Caco-2 (cell line): ENCODE data around the gene MCTP2. TPM values are rescaled to one million over a fixed set of nuclear protein-coding genes. Genes with fewer than 3 reads are reported as not detected.

Experiments used
- BruUV-seq: library from RNA; stranded (reverse); fragments of 400-500 nt; replicated peaks from 2 replicates; lab custom pipeline; 2021; lab: Mats Ljungman, UMichigan
- CTCF ChIA-PET: fragments of 300-600 bp; sonication (Branson Sonifier 250); formaldehyde crosslinking; loops from one replicate; lab custom pipeline; 2022; ENCODE audit warnings: antibody characterized with exemption; lab: Charles Lee
- POLR2A ChIA-PET: fragments of 300-600 bp; sonication (Branson Sonifier 250); formaldehyde crosslinking; loops from one replicate; lab custom pipeline; 2022; ENCODE audit warnings: antibody characterized with exemption; lab: Charles Lee
- DNase-seq, 2 experiments: peaks; one replicate each; pipeline versions ENCODE4 v3.0.0 to v3.0.0-alpha.2; 2020 to 2022
- H3K27me3 ChIP-seq: replicated peaks from 2 replicates; pipeline ENCODE4 v1.6.0; 2011; ENCODE audit warnings: low read length; ENCODE audit not compliant: control insufficient read depth, insufficient read depth
- H3K36me3 ChIP-seq: 2 replicates; pipeline ENCODE4 v1.5.1; 2011; ENCODE audit warnings: low read length; ENCODE audit not compliant: control insufficient read depth, insufficient read depth
- H3K4me1 ChIP-seq: fragments of 250-450 bp; sonication (Bioruptor Pico); 2 replicates; pipeline ENCODE4 v1.5.1; 2020; ENCODE audit warnings: mild to moderate bottlenecking
- H3K4me3 ChIP-seq: 2 replicates; pipeline ENCODE4 v1.5.1; 2011; ENCODE audit warnings: low read depth, mild to moderate bottlenecking, control low read depth, low read length
- H3K9me3 ChIP-seq: fragments of 250-450 bp; sonication (Bioruptor Pico); 2 replicates; pipeline ENCODE4 v1.5.1; 2020; ENCODE audit warnings: mild to moderate bottlenecking, moderate library complexity
- H3K27ac Mint-ChIP-seq: one replicate; pipeline ENCODE4 v1.8.0; 2022; ENCODE audit warnings: mixed read lengths; ENCODE audit not compliant: unreplicated experiment
- H3K27me3 Mint-ChIP-seq: one replicate; pipeline ENCODE4 v1.8.0; 2022; ENCODE audit warnings: mixed read lengths; ENCODE audit not compliant: insufficient read depth, unreplicated experiment
- H3K36me3 Mint-ChIP-seq: one replicate; pipeline ENCODE4 v1.8.0; 2022; ENCODE audit warnings: mild to moderate bottlenecking, mixed read lengths; ENCODE audit not compliant: insufficient read depth, unreplicated experiment
- H3K4me1 Mint-ChIP-seq: one replicate; pipeline ENCODE4 v1.8.0; 2022; ENCODE audit warnings: low read depth, mixed read lengths; ENCODE audit not compliant: unreplicated experiment
- H3K4me3 Mint-ChIP-seq: one replicate; pipeline ENCODE4 v1.8.0; 2022; ENCODE audit warnings: mild to moderate bottlenecking, moderate library complexity, mixed read lengths; ENCODE audit not compliant: unreplicated experiment
- H3K9me3 Mint-ChIP-seq: one replicate; pipeline ENCODE4 v1.8.0; 2022; ENCODE audit warnings: mixed read lengths; ENCODE audit not compliant: unreplicated experiment
- intact Hi-C: fragments of 100-400 bp; cut with micrococcal nuclease; formaldehyde crosslinking; loops from one replicate; pipeline ENCODE4 v1.10.0; 2022; ENCODE audit not compliant: unreplicated experiment
- total RNA-seq: library from RNA; stranded (reverse); gene quantifications from 2 replicates; pipeline ENCODE4 v1.2.3, GENCODE V29; 2022
- TF ChIP-seq, protein P1 (sequence below), 2 experiments: fragments of 200-600 bp in 1 of 2; IDR thresholded peaks; 1 replicate in 1 of 2; 2 replicates in 1 of 2; pipeline versions ENCODE4 v1.5.1 to v1.8.0; 2011 to 2022; ENCODE audit warnings: antibody characterized with exemption in 1 of 2, control low read depth in 1 of 2, inconsistent platforms in 1 of 2, low read depth in 1 of 2, low read length in 1 of 2, mild to moderate bottlenecking in 1 of 2, moderate library complexity in 1 of 2; ENCODE audit not compliant: insufficient read depth in 1 of 2, severe bottlenecking in 1 of 2, unreplicated experiment in 1 of 2

Gene MCTP2
- total RNA-seq, 1 experiment from 2014 or later: 9.9 TPM

DNA sequence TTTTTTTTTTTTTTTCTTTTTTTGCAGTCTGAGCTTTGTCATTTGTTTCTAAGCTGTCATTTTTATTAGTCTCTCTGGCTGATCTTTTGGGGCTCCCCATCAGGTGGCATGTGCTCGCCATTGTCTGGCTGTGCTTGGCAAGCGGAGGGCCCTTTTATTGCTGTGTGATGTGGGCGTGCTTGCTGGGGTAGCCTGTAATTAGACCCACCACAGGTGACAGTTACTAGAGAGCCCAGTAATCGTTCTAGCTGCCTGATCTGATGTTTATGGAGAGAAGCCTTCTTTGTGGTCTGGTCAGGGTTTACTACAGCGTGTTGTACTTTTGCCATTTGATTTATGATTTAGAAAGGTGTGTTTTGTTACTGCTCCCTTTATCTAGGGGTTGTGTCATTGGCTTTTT lies 179.9 kb downstream of the MCTP2 start:
- BruUV-seq: no TSS peak
- ChIA-PET POLR2A (no interaction called here), CTCF (interaction anchor here (1.2 kb wide), 1 partner anchor 56 kb away, joined by 5 read pairs; no protein-coding TSS in a partner anchor)
- H3K27me3 ChIP-seq: no peaks in the 10 kb centered on the region
- no peak overlapping the region for H3K27ac Mint-ChIP-seq
- H3K4me3 ChIP-seq: no peak overlapping the region
- no peaks in the 10 kb centered on the region for H3K36me3 Mint-ChIP-seq
- intact Hi-C loops: no loop called here
- H3K9me3 Mint-ChIP-seq: no peaks in the 10 kb centered on the region
- no peak for DNase-seq
- no peaks in the 10 kb centered on the region for H3K36me3 ChIP-seq
- no peaks in the 10 kb centered on the region for H3K27me3 Mint-ChIP-seq
- H3K4me1 ChIP-seq: no peaks in the 10 kb centered on the region
- no peak overlapping the region for H3K4me3 Mint-ChIP-seq
- H3K4me1 Mint-ChIP-seq: no peaks in the 10 kb centered on the region
- TF ChIP-seq, protein P1, sequence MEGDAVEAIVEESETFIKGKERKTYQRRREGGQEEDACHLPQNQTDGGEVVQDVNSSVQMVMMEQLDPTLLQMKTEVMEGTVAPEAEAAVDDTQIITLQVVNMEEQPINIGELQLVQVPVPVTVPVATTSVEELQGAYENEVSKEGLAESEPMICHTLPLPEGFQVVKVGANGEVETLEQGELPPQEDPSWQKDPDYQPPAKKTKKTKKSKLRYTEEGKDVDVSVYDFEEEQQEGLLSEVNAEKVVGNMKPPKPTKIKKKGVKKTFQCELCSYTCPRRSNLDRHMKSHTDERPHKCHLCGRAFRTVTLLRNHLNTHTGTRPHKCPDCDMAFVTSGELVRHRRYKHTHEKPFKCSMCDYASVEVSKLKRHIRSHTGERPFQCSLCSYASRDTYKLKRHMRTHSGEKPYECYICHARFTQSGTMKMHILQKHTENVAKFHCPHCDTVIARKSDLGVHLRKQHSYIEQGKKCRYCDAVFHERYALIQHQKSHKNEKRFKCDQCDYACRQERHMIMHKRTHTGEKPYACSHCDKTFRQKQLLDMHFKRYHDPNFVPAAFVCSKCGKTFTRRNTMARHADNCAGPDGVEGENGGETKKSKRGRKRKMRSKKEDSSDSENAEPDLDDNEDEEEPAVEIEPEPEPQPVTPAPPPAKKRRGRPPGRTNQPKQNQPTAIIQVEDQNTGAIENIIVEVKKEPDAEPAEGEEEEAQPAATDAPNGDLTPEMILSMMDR (IDR thresholded peaks at IDR 0.05; ENCODE audit: insufficient read depth in 1 of 2, low read depth in 1 of 2, low read length in 1 of 2, severe bottlenecking in 1 of 2, unreplicated experiment in 1 of 2): no peak
- H3K9me3 ChIP-seq: no peaks in the 10 kb centered on the region

DNA sequence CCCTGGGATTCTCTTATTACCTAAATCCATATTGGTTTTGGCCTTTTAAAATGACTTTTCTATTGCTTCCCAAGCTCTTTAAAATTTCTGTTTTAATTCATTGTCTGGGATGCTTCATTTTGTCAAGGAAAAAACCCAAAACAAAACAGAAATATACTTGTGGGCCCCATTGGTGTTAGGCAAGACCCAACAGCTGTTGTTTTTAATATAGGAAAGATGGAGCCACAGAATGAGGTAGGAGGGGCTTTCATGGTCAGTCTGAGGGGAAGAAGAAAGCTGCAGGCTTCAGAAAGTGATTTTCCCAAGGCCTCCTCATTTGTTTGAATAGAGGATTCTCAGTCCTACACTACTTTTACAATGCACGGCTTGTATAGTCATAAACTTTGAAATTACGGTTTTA lies 180.5 kb downstream of the MCTP2 start:
- H3K36me3 Mint-ChIP-seq: no peaks in the 10 kb centered on the region
- no peak overlapping the region for H3K4me3 Mint-ChIP-seq
- intact Hi-C loops: no loop called here
- no peaks in the 10 kb centered on the region for H3K9me3 Mint-ChIP-seq
- Histone ChIP-seq H3K27me3 (no peaks in the 10 kb centered on the region), H3K36me3 (no peaks in the 10 kb centered on the region), H3K4me3 (no peak overlapping the region), H3K9me3 (no peaks in the 10 kb centered on the region), H3K4me1 (no peaks in the 10 kb centered on the region)
- H3K4me1 Mint-ChIP-seq: no peaks in the 10 kb centered on the region
- DNase-seq: no peak
- no peaks in the 10 kb centered on the region for H3K27me3 Mint-ChIP-seq
- ChIA-PET CTCF (interaction anchor here (1.2 kb wide), 1 partner anchor 55 kb away, joined by 5 read pairs; no protein-coding TSS in a partner anchor), POLR2A (no interaction called here)
- TF ChIP-seq, protein P1 (IDR thresholded peaks at IDR 0.05; ENCODE audit: insufficient read depth in 1 of 2, low read depth in 1 of 2, low read length in 1 of 2, severe bottlenecking in 1 of 2, unreplicated experiment in 1 of 2): no peak
- no peak overlapping the region for H3K27ac Mint-ChIP-seq
- BruUV-seq: no TSS peak

DNA sequence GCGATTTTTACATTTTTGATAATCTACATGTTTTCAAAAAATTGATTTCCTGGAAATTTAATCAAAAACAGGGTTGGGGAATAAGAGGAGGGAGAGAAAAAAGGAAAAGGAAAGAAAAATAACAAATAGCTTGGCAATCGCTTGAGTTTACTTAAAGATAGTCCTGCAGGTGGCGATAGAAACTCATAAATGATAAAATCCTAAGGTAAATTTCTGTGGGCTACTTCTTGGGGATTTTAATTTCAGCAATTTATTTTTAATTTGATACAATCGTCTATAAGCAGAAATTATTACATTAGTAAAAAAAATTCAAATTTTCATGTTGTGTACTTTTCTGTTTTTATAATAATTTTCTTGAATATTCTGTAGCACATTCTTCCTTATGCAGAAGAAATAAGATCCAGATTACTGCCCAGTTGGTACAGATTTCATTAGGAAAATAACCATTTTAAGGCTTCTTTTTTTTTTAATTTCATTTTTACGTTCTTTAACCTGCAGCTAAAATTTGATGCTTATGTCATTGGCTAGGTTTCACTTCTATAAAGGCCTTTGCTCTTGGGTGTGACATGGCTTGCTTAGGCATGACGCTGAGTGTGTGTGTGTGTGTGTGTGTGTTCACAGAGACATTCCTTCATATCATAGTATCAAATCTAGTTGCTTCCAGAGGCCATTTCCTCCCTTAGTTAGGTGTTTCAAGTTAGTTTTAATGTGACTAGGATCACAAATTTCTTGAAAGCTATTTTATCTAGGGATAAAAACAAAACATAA lies 181.8 kb downstream of the MCTP2 start:
- H3K4me3 ChIP-seq: no peak overlapping the region
- Mint-ChIP-seq H3K4me1 (no peaks in the 10 kb centered on the region), H3K27me3 (no peaks in the 10 kb centered on the region), H3K9me3 (no peaks in the 10 kb centered on the region), H3K36me3 (no peaks in the 10 kb centered on the region), H3K27ac (no peak overlapping the region), H3K4me3 (no peak overlapping the region)
- ChIA-PET POLR2A (no interaction called here), CTCF (interaction anchor here (1.0 kb wide), 2 partner anchors 54 to 431 kb away, joined by 3 to 15 read pairs; no protein-coding TSS in a partner anchor)
- TF ChIP-seq, protein P1 (IDR thresholded peaks at IDR 0.05; ENCODE audit: insufficient read depth in 1 of 2, low read depth in 1 of 2, low read length in 1 of 2, severe bottlenecking in 1 of 2, unreplicated experiment in 1 of 2): peak in 1 of 2 experiments; percentile 36
- no peaks in the 10 kb centered on the region for H3K27me3 ChIP-seq
- no peaks in the 10 kb centered on the region for H3K4me1 ChIP-seq
- no peak for DNase-seq
- H3K36me3 ChIP-seq: no peaks in the 10 kb centered on the region
- no peaks in the 10 kb centered on the region for H3K9me3 ChIP-seq
- no TSS peak for BruUV-seq
- intact Hi-C loops: loop anchor here (1.0 kb wide), 2 partner anchors 54 to 164 kb away; no protein-coding TSS in a partner anchor
